ENCODE data around the gene NDUFS7. TPM values are rescaled to one million over a fixed set of nuclear protein-coding genes. Genes with fewer than 3 reads are reported as not detected.

NDUFS7 gene
- total and polyA plus RNA-seq, 9 of the 15 experiments (the other 6 are each of a cell fraction or from before 2014, with no cell fraction given) = 6.0 to 271 (median 60.6) TPM

- no peak for TF ChIP-seq ZNF277 (CRISPR knock-in tag; IDR thresholded peaks at IDR 0.05; ENCODE audit: borderline replicate concordance)
- peak; percentile 97 for TF ChIP-seq ARID4B (CRISPR knock-in tag; IDR thresholded peaks at IDR 0.05)
- TF ChIP-seq ARID1B (IDR thresholded peaks at IDR 0.05) = peak; percentile 63
- TF ChIP-seq POLR2AphosphoS5 (IDR thresholded peaks at IDR 0.05; ENCODE audit: control insufficient read depth, insufficient read depth, low read depth, low read length) = peak; percentile 87
- TF ChIP-seq SIN3A (IDR thresholded peaks at IDR 0.05; ENCODE audit: borderline replicate concordance in 2 of 2, control insufficient read depth in 1 of 2, low read depth in 2 of 2, low read length in 2 of 2) = peak; percentile 94 to 95
- no peak for TF ChIP-seq STAT5B (CRISPR knock-in tag; IDR thresholded peaks at IDR 0.05)
- TF ChIP-seq CHD4 (IDR thresholded peaks at IDR 0.05; ENCODE audit: insufficient read depth, insufficient replicate concordance, low read depth, low read length, poor library complexity, severe bottlenecking) = no peak
- TF ChIP-seq TGIF2 (CRISPR knock-in tag; IDR thresholded peaks at IDR 0.05) = peak; percentile 98
- TF ChIP-seq CSDE1 (IDR thresholded peaks at IDR 0.05) = 0 out of 4 replicates have a peak, but pooled peaks of 1 of the 2 experiments have one; percentile 42
- TF ChIP-seq XRCC4 (IDR thresholded peaks at IDR 0.05; ENCODE audit: extremely low read depth, insufficient read depth, insufficient read length) = no peak
- no peak for TF ChIP-seq FOXA1 (IDR thresholded peaks at IDR 0.05; ENCODE audit: borderline replicate concordance)
- TF ChIP-seq POLR2AphosphoS2 (IDR thresholded peaks at IDR 0.05; ENCODE audit: low read length) = 0 out of 2 replicates have a peak, but pooled peaks have one; percentile 55
- no peak for TF ChIP-seq TFAM (CRISPR knock-in tag; conservative IDR thresholded peaks at IDR 0.05)
- TF ChIP-seq C11orf30 (IDR thresholded peaks at IDR 0.05; ENCODE audit: low read depth) = peak; percentile 99
- TF ChIP-seq RBM15 (IDR thresholded peaks at IDR 0.05; ENCODE audit: insufficient read depth, low read length) = no peak
- peak; percentile 97 for TF ChIP-seq NBN (IDR thresholded peaks at IDR 0.05; ENCODE audit: low read depth)
- TF ChIP-seq MLX (CRISPR knock-in tag; conservative IDR thresholded peaks at IDR 0.05) = peak; percentile 26 to 88; a peak in 1 of 4 replicates
- TF ChIP-seq CHAMP1 (IDR thresholded peaks at IDR 0.05) = peak; percentile 94
Measured at GRCh38 chr19:1383312-1384084, at the start of gene NDUFS7 (continued).
